PC-3 (cell line): Measurements from ENCODE around the gene COMTD1. TPM values are rescaled to one million over a fixed set of nuclear protein-coding genes. Genes with fewer than 3 reads are reported as not detected.
A peak's percentile ranks its signal among the peaks of the same experiment; 100 is the strongest.

ENCODE experiments used
- ATAC-seq: fragments of 200-7000 bp; cut with Tn5 transposase; 2 replicates; pipeline ENCODE4 v1.9.1; 2020; ENCODE audit warnings: mild to moderate bottlenecking, moderate library complexity
- BruUV-seq: library from RNA; stranded (reverse); fragments of 400-500 nt; replicated peaks from 2 replicates; lab custom pipeline; 2021; lab: Mats Ljungman, UMichigan
- CTCF ChIA-PET: fragments of 300-600 bp; sonication (Branson Sonifier 250); formaldehyde crosslinking; loops from one replicate; lab custom pipeline; 2022; ENCODE audit warnings: antibody characterized with exemption; lab: Charles Lee
- POLR2A ChIA-PET: fragments of 300-600 bp; sonication (Branson Sonifier 250); formaldehyde crosslinking; loops from one replicate; lab custom pipeline; 2022; ENCODE audit warnings: antibody characterized with exemption; ENCODE audit not compliant: unreplicated experiment; lab: Charles Lee
- DNase-seq: peaks from one replicate; pipeline ENCODE4 v3.0.0-alpha.2; 2015
- H2AFZ ChIP-seq: fragments of 300-600 bp; sonication (generic); 2 replicates; pipeline ENCODE4 v1.6.0; 2016; ENCODE audit warnings: antibody characterized with exemption, low read length
- H3F3A ChIP-seq: fragments of 300-600 bp; sonication (generic); one replicate; pipeline ENCODE4 v1.6.0; 2017; ENCODE audit warnings: antibody characterized with exemption, low read length, control low read depth, mild to moderate bottlenecking; ENCODE audit not compliant: unreplicated experiment
- H3K27ac ChIP-seq: fragments of 300-600 bp; sonication (generic); 2 replicates; pipeline ENCODE4 v1.5.1; 2016; ENCODE audit warnings: mild to moderate bottlenecking, low read length
- H3K27me3 ChIP-seq: fragments of 300-600 bp; sonication (generic); 2 replicates; pipeline ENCODE4 v1.6.1; 2016; ENCODE audit warnings: low read length, mixed read lengths
- H3K36me3 ChIP-seq: fragments of 300-600 bp; sonication (generic); 2 replicates; pipeline ENCODE4 v1.6.1; 2016; ENCODE audit warnings: low read depth, mixed run types, low read length, mixed read lengths
- H3K4me1 ChIP-seq: fragments of 300-600 bp; sonication (generic); 2 replicates; pipeline ENCODE4 v1.5.1; 2016; ENCODE audit warnings: low read length; ENCODE audit not compliant: insufficient read depth
- H3K4me2 ChIP-seq: fragments of 300-600 bp; sonication (generic); 2 replicates; pipeline ENCODE4 v1.6.0; 2016; ENCODE audit warnings: low read length
- H3K4me3 ChIP-seq: fragments of 300-600 bp; sonication (generic); 2 replicates; pipeline ENCODE4 v1.5.1; 2016; ENCODE audit warnings: mild to moderate bottlenecking, low read length, mixed read lengths
- H3K79me2 ChIP-seq: fragments of 300-600 bp; sonication (generic); 2 replicates; pipeline ENCODE4 v1.6.1; 2017; ENCODE audit warnings: low read length, mixed read lengths
- H3K9ac ChIP-seq: fragments of 300-600 bp; sonication (generic); 2 replicates; pipeline ENCODE4 v1.6.0; 2016; ENCODE audit warnings: mild to moderate bottlenecking, low read length
- H3K9me2 ChIP-seq: fragments of 300-600 bp; sonication (generic); replicated peaks from 2 replicates; pipeline ENCODE4 v1.6.1; 2016; ENCODE audit warnings: mixed run types, low read length, mixed read lengths
- H3K9me3 ChIP-seq: fragments of 300-600 bp; sonication (generic); 2 replicates; pipeline ENCODE4 v1.6.1; 2016; ENCODE audit warnings: low read length, mixed read lengths
- H4K20me1 ChIP-seq: fragments of 300-600 bp; sonication (generic); 2 replicates; pipeline ENCODE4 v1.6.1; 2016; ENCODE audit warnings: low read length, mixed read lengths
- CTCF ChIP-seq: fragments of 300-600 bp; sonication (generic); conservative IDR thresholded peaks from 2 replicates; pipeline ENCODE4 v1.5.1; 2017; ENCODE audit warnings: antibody characterized with exemption, low read depth, mild to moderate bottlenecking, low read length
- EZH2 ChIP-seq: fragments of 300-600 bp; sonication (generic); IDR thresholded peaks from one replicate; pipeline ENCODE4 v1.6.1; 2017; ENCODE audit warnings: antibody characterized with exemption, mild to moderate bottlenecking, low read length; ENCODE audit not compliant: unreplicated experiment
- EZH2phosphoT487 ChIP-seq: fragments of 300-600 bp; sonication (generic); IDR thresholded peaks from 2 replicates; pipeline ENCODE4 v1.6.1; 2018; ENCODE audit warnings: mild to moderate bottlenecking, antibody characterized with exemption, low read length, borderline replicate concordance
- intact Hi-C: fragments of 100-400 bp; cut with micrococcal nuclease; formaldehyde crosslinking; loops from 2 replicates; pipeline ENCODE4 v1.9.0; 2023
- total RNA-seq: library from RNA; depleted of rRNA; stranded (reverse); fragments of >200 nt; gene quantifications from 2 replicates; pipeline ENCODE4 v1.2.3, GENCODE V29; 2014

Gene COMTD1
- total RNA-seq, 1 experiment from 2014 or later = 183 TPM

GRCh38 chr10:75283078-75283670 is 47.4 kb upstream of the COMTD1 start:
- no peak overlapping the region for H3K4me2 ChIP-seq
- intact Hi-C loops = no loop called here
- DNase-seq = no peak
- ChIA-PET POLR2A (no interaction called here), CTCF (interaction anchor here (0.6 kb wide), 1 partner anchor 1149 kb away, joined by 9 read pairs; no protein-coding TSS in a partner anchor)
- H3K27ac ChIP-seq = no peak overlapping the region
- ATAC-seq = no peak
- H2AFZ ChIP-seq = no peak overlapping the region
- H3K27me3 ChIP-seq = peaks cover 26% of the 10 kb centered on the region
- H3K36me3 ChIP-seq = no peaks in the 10 kb centered on the region
- H3K9me3 ChIP-seq = no peaks in the 10 kb centered on the region
- H4K20me1 ChIP-seq = no peaks in the 10 kb centered on the region
- no peaks in the 10 kb centered on the region for H3F3A ChIP-seq
- no peaks in the 10 kb centered on the region for H3K4me1 ChIP-seq
- TF ChIP-seq EZH2 (no peak), CTCF (no peak), EZH2phosphoT487 (no peak)
- H3K79me2 ChIP-seq = no peaks in the 10 kb centered on the region
- no peak overlapping the region for H3K9ac ChIP-seq
- H3K9me2 ChIP-seq = no peaks in the 10 kb centered on the region
- no peak overlapping the region for H3K4me3 ChIP-seq
- no TSS peak for BruUV-seq

- Histone ChIP-seq H3K27ac (no peak overlapping the region), H3K4me1 (no peaks in the 10 kb centered on the region), H3K4me2 (no peak overlapping the region), H2AFZ (no peak overlapping the region), H3F3A (no peaks in the 10 kb centered on the region), H3K36me3 (no peaks in the 10 kb centered on the region), H3K9me3 (no peaks in the 10 kb centered on the region), H3K79me2 (no peaks in the 10 kb centered on the region), H3K9me2 (no peaks in the 10 kb centered on the region), H3K4me3 (no peak overlapping the region), H3K9ac (no peak overlapping the region), H3K27me3 (peaks cover 22% of the 10 kb centered on the region), H4K20me1 (no peaks in the 10 kb centered on the region)
- intact Hi-C loops = no loop called here
- ATAC-seq = peak; percentile 10
- DNase-seq = no peak
- TF ChIP-seq CTCF (no peak), EZH2phosphoT487 (no peak), EZH2 (no peak)
- no TSS peak for BruUV-seq
- CTCF ChIA-PET = no interaction called here
- POLR2A ChIA-PET = no interaction called here
Observed at GRCh38 chr10:75281974-75282373, 46.2 kb upstream of the COMTD1 start.

DNA sequence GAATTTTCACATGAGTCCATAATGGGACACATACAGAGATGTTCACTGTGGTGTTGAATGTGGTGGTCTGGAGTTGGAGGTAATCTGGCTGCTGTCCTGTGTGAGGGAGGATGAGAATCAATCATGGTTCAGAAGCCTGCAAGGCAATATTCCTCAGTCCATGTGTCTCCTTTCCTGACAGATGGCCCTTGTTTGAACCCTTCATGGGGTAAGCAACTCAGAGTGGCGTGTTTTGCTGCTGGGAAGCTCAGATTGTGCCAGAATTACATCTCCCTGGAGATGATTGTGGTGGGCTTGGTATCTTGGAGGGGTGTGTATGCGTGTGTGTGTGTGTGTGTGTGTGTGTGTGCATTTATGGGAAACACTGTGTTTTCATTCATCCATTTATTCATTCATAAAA is 44.5 kb upstream of the COMTD1 start:
- no peak overlapping the region for H3K9ac ChIP-seq
- intact Hi-C loops = no loop called here
- H4K20me1 ChIP-seq = no peaks in the 10 kb centered on the region
- H3K79me2 ChIP-seq = no peaks in the 10 kb centered on the region
- BruUV-seq = no TSS peak
- no peak overlapping the region for H3K4me2 ChIP-seq
- H3F3A ChIP-seq = no peaks in the 10 kb centered on the region
- H3K27me3 ChIP-seq = peaks cover 12% of the 10 kb centered on the region
- no peak for DNase-seq
- ChIA-PET CTCF (no interaction called here), POLR2A (no interaction called here)
- H3K36me3 ChIP-seq = no peaks in the 10 kb centered on the region
- H3K9me2 ChIP-seq = no peaks in the 10 kb centered on the region
- H3K9me3 ChIP-seq = no peaks in the 10 kb centered on the region
- H3K4me3 ChIP-seq = no peak overlapping the region
- H3K27ac ChIP-seq = no peak overlapping the region
- H2AFZ ChIP-seq = no peak overlapping the region
- TF ChIP-seq EZH2 (no peak), EZH2phosphoT487 (no peak), CTCF (no peak)
- ATAC-seq = no peak
- no peaks in the 10 kb centered on the region for H3K4me1 ChIP-seq
